ENCODE data around the gene HLA-DQA2.

HLA-DQA2 gene

DNA sequence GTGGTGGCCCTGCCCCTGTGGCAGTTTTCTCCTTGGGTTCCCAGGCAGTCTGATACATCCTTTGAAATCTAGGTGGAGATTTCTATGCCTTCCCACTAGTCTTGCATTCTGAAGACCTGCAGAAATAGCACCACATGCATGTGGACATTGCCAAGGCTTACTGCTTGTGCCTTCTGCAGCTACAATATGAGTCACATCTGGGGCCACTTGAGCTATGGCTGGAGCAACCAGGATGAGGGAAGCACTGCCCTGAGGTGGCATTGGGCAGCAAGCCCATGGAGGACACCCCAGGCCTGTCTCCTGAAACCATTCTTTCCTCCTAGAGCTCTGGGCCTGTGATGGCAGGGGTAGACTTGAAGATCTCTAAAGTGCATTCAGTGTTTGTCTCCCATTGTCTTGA lies 37.8 kb downstream of the HLA-DQA2 start:
- TF ChIP-seq NFIC (IDR thresholded peaks at IDR 0.05) (no peak), TCF12 (IDR thresholded peaks at IDR 0.05; ENCODE audit: low read depth) (no peak), ZBTB7A (IDR thresholded peaks at IDR 0.05; ENCODE audit: low read depth) (no peak), CREB1 (IDR thresholded peaks at IDR 0.05; ENCODE audit: low read depth) (no peak), EGR1 (IDR thresholded peaks at IDR 0.05) (no peak), TAF1 (IDR thresholded peaks at IDR 0.05; ENCODE audit: low read depth) (no peak), REST (IDR thresholded peaks at IDR 0.05; ENCODE audit: low read depth) (no peak), CEBPB (IDR thresholded peaks at IDR 0.05) (no peak), FOXM1 (IDR thresholded peaks at IDR 0.05; ENCODE audit: borderline replicate concordance, low read depth) (no peak), TEAD4 (IDR thresholded peaks at IDR 0.05) (no peak), YY1 (IDR thresholded peaks at IDR 0.05; ENCODE audit: low read depth) (no peak)
- TF ChIP-seq, protein P1, sequence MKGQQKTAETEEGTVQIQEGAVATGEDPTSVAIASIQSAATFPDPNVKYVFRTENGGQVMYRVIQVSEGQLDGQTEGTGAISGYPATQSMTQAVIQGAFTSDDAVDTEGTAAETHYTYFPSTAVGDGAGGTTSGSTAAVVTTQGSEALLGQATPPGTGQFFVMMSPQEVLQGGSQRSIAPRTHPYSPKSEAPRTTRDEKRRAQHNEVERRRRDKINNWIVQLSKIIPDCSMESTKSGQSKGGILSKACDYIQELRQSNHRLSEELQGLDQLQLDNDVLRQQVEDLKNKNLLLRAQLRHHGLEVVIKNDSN (IDR thresholded peaks at IDR 0.05), result no peak

DNA sequence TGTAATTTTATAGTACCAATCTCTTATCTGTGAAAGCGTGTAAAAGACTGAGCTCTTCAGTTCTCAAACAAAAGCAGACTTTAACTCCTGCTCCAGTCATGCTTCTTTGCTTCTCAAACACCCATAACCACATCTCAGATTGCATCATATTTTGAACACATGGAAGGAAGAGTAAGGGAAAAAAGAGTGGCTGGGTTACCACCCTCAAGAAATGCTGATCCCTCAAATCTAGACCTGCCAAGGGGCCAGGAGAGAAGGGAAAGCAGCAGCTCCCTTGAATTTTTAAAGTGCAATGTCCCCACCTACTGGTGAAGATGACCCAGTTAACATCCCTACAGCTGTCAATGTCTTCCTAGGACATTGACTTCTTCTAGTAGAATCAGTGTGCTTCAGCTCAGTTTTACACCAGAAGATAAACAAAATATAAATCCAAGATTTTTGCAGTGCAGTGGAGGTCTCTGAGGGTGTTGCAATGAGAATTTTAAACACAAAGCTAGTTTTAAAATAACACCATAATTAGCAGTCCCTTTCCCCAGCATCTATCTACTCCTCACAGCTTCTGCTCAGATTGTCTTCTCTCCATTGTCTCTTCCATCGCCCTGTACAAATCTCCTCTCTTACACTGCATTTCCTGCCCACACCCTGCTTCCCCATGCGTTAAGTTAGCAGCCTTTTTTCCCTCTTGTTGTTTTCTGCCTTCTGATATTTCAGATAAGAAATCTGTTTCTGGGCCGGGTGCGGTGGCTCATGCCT lies 44.8 kb downstream of the HLA-DQA2 start:
- TF ChIP-seq ZBTB7A (IDR thresholded peaks at IDR 0.05; ENCODE audit: low read depth) (no peak), TCF12 (IDR thresholded peaks at IDR 0.05; ENCODE audit: low read depth) (no peak), RAD21 (IDR thresholded peaks at IDR 0.05; ENCODE audit: low read depth) (peak; percentile 44)

DNA sequence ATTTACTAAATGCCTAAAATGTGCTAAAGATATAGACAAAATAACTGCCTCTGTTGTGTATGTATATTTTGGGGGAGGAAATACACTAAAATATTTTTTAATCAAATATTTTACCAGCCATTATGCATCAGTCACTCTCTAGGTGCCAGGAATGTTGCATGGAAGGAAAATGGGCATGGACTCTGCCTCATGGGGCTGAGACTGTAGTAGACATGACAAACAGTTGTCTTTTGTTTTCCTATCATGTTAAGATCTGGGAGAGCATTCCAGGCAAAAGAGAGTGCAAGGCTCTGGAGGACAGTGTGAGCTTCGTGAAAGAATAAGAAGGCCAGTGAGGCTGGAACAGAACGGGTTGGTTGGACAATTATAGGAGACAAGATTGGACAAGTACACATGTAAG lies 49.1 kb downstream of the HLA-DQA2 start:
- no peak for TF ChIP-seq ZBTB7A (IDR thresholded peaks at IDR 0.05; ENCODE audit: low read depth)
- TF ChIP-seq MAX (IDR thresholded peaks at IDR 0.05), result no peak
- TF ChIP-seq CEBPB (IDR thresholded peaks at IDR 0.05), result no peak
- no peak for TF ChIP-seq NFIC (IDR thresholded peaks at IDR 0.05)
- no peak for TF ChIP-seq TAF1 (IDR thresholded peaks at IDR 0.05; ENCODE audit: low read depth)
- TF ChIP-seq, protein P1 (IDR thresholded peaks at IDR 0.05), result no peak
- no peak for TF ChIP-seq EP300 (IDR thresholded peaks at IDR 0.05; ENCODE audit: borderline replicate concordance)
- TF ChIP-seq CREB1 (IDR thresholded peaks at IDR 0.05; ENCODE audit: low read depth), result no peak
- TF ChIP-seq RAD21 (IDR thresholded peaks at IDR 0.05; ENCODE audit: low read depth), result no peak
- no peak for TF ChIP-seq TEAD4 (IDR thresholded peaks at IDR 0.05)
- no peak for TF ChIP-seq YY1 (IDR thresholded peaks at IDR 0.05; ENCODE audit: low read depth)
- no peak for TF ChIP-seq REST (IDR thresholded peaks at IDR 0.05; ENCODE audit: low read depth)
- TF ChIP-seq FOXM1 (IDR thresholded peaks at IDR 0.05; ENCODE audit: borderline replicate concordance, low read depth), result no peak
- no peak for TF ChIP-seq TCF12 (IDR thresholded peaks at IDR 0.05; ENCODE audit: low read depth)
- no peak for TF ChIP-seq EGR1 (IDR thresholded peaks at IDR 0.05)

- TF ChIP-seq TAF1 (IDR thresholded peaks at IDR 0.05; ENCODE audit: low read depth), result no peak
- TF ChIP-seq TCF12 (IDR thresholded peaks at IDR 0.05; ENCODE audit: low read depth), result no peak
- no peak for TF ChIP-seq CEBPB (IDR thresholded peaks at IDR 0.05)
- TF ChIP-seq CREB1 (IDR thresholded peaks at IDR 0.05; ENCODE audit: low read depth), result no peak
- no peak for TF ChIP-seq RAD21 (IDR thresholded peaks at IDR 0.05; ENCODE audit: low read depth)
- no peak for TF ChIP-seq REST (IDR thresholded peaks at IDR 0.05; ENCODE audit: low read depth)
- TF ChIP-seq TEAD4 (IDR thresholded peaks at IDR 0.05), result no peak
- TF ChIP-seq EGR1 (IDR thresholded peaks at IDR 0.05), result no peak
- TF ChIP-seq YY1 (IDR thresholded peaks at IDR 0.05; ENCODE audit: low read depth), result no peak
These were observed 51.8 kb downstream of the HLA-DQA2 start for GRCh38 chr6:32792901-32793435.

Measured in Ishikawa (cell line).